ENCODE measurements around the gene NAP1L1.

DNA sequence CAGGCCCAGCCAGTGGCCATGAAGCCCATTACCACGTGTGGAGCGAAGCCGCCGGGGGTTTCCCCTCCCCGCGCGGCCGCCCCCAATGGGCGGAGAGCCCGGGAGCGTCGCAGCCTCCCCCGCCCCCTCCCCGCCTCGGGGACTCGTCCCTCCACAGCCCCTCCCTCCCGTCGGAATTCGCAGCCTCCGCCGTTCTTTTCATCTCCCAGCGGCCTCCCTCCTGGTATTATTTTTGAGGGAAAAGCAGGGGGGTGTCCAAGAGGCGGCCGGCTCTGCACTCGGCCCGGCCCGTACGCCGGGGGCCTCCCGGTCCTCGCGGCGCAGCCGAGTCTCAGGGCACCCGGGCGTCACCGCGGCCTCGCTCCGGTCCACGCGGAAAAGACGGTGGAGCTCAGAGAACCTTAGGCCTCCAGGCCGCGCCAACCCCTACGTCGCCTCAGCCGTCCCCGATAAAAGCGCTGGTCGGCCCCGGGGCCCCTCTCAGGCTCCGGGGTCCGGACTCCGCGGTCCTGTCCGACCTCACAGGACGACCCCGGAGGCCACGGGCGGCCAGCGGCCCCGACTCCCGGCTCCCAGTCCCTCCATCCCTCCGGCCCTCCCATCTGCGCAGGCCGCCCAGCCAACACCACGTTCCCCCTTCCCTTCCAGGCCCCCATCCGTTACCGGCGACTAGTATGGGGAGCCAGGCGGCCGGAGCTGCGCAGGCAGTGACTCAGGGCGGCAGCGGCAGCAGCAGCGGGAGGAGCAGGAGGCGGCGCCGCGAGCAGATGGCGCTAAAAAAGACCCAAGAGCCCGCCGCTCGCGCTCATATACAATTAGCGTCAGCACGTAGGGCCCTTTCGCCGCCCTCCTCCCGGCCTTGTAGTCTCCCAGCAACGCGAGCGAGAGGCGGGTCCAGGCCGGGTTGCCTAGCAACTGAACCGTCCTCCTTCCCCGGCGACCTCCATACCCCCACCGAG lies at the start of gene NAP1L1:
- TF ChIP-seq, protein P1, sequence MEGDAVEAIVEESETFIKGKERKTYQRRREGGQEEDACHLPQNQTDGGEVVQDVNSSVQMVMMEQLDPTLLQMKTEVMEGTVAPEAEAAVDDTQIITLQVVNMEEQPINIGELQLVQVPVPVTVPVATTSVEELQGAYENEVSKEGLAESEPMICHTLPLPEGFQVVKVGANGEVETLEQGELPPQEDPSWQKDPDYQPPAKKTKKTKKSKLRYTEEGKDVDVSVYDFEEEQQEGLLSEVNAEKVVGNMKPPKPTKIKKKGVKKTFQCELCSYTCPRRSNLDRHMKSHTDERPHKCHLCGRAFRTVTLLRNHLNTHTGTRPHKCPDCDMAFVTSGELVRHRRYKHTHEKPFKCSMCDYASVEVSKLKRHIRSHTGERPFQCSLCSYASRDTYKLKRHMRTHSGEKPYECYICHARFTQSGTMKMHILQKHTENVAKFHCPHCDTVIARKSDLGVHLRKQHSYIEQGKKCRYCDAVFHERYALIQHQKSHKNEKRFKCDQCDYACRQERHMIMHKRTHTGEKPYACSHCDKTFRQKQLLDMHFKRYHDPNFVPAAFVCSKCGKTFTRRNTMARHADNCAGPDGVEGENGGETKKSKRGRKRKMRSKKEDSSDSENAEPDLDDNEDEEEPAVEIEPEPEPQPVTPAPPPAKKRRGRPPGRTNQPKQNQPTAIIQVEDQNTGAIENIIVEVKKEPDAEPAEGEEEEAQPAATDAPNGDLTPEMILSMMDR (IDR thresholded peaks at IDR 0.05 in 8 of 11, conservative IDR thresholded peaks at IDR 0.05 in 3 of 11), result no peak
- TF ChIP-seq POLR2AphosphoS5 (IDR thresholded peaks at IDR 0.05), result peak; percentile 98 to 99 (median 98)
